ENCODE results near the gene TRMT44.

DNA sequence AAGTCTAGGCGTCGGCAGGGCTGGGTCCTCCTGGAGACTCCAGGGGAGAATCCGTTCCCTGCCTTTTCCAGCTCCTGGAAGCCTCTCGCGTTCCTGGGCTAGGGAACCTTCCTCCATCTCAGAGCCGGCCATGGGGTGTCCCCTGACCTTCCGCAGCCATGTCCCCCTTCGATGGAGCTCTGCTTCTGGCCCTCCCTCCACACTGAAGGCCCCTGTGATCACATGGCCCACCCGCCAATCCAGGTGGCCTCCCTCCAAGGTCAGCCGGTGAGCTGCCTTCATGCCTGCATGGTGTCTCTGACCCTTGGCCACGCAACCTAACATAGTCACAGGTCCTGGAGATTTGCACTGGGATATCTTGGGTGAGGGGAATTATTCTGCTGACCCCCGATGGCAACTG, 69.6 kb downstream of the TRMT44 start:
- TF ChIP-seq POLR2AphosphoS5 (IDR thresholded peaks at IDR 0.05; ENCODE audit: borderline replicate concordance, low read depth, low read length), result no peak
- no peak for TF ChIP-seq EZH2 (IDR thresholded peaks at IDR 0.05)
- TF ChIP-seq FOXP2 (optimal IDR thresholded peaks at IDR 0.05; ENCODE audit: control extremely low read depth, extremely low read length, insufficient read depth), result no peak
